GM12864 (cell line): ENCODE results near the gene TMEM229A.
"Not testable (repeated sequence)": the region's sequence is repeated elsewhere in the genome, so short reads cannot be mapped to it uniquely, and the experiment has no call there.

ENCODE experiments used
- DNase-seq: peaks from one replicate; pipeline ENCODE4 v3.0.0-alpha.2; 2011; ENCODE audit warnings: low read depth
- H3K4me3 ChIP-seq: 2 replicates; pipeline ENCODE4 v1.5.1; 2011; ENCODE audit warnings: mild to moderate bottlenecking, low read depth, low read length, control low read depth
- CTCF ChIP-seq: IDR thresholded peaks from 2 replicates; pipeline ENCODE4 v1.5.1; 2011; ENCODE audit warnings: low read depth, mild to moderate bottlenecking, moderate library complexity, low read length, control low read depth, inconsistent platforms; ENCODE audit errors: missing control alignments

Gene TMEM229A

GRCh38 chr7:124033095-124033806 is 384 bp upstream of the TMEM229A start:
- no peak for DNase-seq
- no peak for TF ChIP-seq CTCF
- H3K4me3 ChIP-seq: no peak overlapping the region

- no peak for DNase-seq
- no peak overlapping the region for H3K4me3 ChIP-seq
- no peak for TF ChIP-seq CTCF
These were observed 948 bp downstream of the TMEM229A start for GRCh38 chr7:124031919-124032318.

DNA sequence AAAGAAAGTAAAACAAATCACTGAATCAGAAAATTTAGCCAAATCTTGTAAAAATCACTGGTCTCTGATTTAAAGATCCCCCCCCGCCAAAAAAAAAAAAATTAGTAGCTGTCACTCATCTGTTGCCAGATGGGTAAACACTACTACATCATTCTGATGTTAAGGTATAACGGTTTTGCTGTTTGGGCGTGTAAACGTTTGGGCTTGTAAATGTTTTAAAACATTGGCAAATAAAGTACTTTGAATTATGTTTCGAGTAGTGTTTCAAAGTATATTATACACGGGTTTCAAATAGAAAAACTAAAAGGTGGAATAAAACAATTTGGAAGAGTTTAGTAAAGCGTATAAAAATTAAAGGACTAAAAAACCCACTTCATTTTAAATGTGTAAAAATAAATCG is 1.5 kb downstream of the TMEM229A start:
- DNase-seq: no peak
- no peak overlapping the region for H3K4me3 ChIP-seq
- TF ChIP-seq CTCF: no peak

DNA sequence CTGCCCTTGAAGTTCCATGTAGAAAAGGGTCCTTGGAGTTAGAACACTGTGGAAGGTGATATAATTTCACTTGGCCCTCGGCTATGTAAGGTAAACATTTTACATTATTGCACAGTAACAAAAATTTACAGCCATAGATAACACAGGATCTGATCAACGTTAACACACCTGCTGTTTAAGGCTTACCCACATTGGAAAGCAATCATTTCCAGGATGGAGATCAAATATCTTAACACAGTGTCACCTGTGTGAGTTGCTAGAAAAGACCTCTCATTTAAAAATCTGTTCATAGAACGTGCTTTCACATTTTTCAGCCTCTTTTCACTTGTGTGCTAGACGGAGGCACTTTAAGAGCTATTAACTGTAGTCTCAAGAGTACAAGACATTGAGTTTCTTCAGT is 1.9 kb downstream of the TMEM229A start:
- DNase-seq: no peak
- TF ChIP-seq CTCF: no peak
- no peak overlapping the region for H3K4me3 ChIP-seq

DNA sequence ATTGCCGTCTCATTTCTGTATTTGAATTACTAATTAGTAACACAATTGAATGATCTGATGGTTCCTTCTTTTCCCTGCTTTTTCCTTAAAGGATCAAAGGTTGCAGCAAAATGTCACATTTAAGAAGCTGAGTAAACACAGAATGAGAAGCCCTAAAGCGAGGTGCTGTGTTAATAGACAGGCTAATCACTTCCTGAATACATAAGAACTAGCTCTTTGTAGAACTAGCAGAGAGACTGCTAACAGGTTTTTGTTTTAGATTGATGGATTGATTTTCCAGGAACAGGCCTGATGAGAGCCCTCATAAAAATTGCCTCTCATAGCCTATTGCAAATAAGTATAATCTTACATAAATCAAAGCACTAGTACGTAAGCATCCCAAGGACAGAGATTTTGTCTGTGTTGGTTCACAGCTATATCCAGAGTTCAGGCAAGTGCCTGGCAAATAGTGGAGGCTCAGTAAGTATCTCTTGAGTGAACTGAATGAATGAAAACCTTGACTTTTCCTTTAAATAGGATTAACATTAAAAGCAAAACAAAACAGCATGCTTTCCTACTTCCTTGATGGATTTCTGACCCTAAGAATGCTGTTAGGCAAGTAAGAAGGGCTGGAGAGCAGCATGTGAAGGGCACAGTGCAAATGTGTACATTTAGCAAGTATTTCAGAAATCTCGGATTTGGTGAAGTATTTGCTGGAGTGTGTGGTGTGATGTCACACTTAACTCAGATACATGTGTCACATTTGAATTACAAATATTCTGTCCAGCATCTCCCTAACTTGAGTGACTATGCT is 3.3 kb downstream of the TMEM229A start:
- no peak overlapping the region for H3K4me3 ChIP-seq
- no peak for TF ChIP-seq CTCF
- no peak for DNase-seq

DNA sequence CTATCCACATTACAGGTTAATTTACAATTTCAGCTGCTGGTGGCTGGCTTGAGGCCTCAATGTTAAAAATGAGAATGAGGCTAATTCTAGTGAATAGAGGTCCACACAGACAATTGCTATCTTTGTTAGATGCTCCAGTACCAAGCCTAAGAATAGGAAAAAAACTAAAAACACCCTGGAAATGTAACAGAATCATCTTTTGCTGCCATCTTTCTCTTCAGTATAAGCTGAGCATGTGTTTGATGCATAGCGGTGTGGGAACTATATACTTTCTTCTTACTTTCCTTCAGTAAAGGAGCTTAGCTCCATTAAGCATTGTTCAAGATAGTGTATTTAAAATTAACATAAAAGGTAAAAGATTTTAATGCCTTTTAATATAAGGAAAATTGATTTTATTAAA is 5.6 kb downstream of the TMEM229A start:
- no peak for DNase-seq
- no peak overlapping the region for H3K4me3 ChIP-seq
- no peak for TF ChIP-seq CTCF

DNA sequence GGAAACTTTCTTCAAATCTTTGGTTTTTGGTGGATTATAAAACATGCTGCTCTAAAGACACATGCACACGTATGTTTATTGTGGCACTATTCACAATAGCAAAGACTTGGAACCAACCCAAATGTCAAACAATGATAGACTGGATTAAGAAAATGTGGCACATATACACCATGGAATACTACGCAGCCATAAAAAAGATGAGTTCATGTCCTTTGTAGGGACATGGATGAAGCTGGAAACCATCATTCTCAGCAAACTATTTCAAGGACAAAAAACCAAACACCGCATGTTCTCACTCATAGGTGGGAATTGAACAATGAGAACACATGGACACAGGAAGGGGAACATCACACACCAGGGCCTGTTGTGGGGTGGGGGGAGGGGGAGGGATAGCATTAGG is 8.5 kb downstream of the TMEM229A start:
- not testable (repeated sequence) for DNase-seq, H3K4me3 ChIP-seq
